ENCODE measurements around the gene AIRE. TPM values are rescaled to one million over a fixed set of nuclear protein-coding genes. Genes with fewer than 3 reads are reported as not detected.

The AIRE gene
- total RNA-seq, 2 donors from 2014 or later: not detected

DNA sequence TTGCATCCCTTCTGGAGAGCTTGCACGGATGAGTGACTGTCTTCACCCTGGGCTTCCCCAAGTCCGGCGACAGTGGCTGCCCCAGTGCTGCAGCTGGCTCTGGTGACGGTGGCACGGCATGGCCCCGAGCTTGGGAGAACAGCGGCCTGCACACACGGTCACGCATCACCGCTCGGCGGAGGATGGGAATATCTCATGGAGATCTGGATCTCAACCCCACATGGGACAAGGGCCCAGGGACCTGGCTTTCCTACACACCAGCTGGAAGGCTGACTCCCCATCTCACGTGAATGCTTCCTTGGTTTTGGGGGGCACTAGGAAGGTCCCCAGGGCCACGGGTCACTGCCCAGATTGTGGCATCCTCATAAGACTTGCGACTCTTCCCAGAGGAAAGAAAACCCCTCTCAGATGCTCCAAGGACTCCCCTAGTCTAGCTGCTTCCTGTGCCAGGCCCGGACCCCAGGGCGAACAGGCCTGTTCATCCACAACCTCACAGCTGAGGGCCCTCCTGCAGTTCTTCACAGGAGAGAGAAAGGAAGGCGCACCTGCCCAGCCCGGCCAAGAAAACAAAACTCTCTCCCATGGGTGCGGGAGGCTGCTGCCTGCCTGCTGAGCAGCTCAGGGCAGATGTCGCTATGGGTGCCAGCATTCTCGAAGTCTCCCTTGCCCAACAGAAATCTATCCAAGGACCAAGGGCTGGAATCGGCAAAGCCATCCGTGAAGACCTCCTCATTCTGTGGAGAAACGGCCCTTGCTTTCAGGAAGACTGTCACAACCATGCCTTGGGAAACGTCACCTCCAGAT lies 43.6 kb downstream of the AIRE start:
- no peak for DNase-seq (ENCODE audit: low spot score)
- no peaks in the 10 kb centered on the region for H3K36me3 ChIP-seq

DNA sequence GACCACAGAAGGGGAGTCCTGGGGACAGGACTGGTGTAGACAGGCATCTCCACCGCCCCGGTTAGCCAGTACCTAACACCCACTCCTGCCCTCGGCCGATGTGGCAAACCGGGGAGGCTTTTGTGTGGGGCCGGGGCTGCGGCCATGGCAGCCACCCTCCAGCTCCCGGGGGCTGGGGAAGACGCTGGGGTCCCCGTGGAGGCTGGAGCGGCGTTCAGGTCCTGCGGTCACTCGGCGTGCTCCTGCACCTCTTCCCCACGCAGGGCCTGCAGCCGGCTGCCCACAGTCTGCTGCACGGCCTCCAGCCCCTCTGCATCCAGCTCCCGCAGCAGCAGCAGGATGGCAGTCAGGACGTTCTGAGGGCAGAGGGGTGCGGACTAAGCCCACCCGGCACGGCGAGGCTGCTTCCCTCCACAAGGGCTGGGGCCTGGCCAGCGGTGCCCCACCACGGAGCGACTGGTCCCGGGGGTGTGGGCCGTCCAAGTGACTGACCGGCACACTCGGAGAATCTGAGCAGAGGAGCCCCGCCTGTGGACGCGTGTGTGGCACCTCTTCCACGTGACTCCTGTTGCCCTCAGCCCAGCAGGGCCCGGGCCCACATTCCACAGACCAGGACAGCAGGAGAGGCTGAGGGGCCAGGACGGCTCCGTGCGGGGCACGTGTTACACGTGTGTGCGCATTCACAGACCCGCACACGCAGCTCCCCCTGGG lies 44.5 kb downstream of the AIRE start:
- Histone ChIP-seq H3K27ac (no peak overlapping the region), H3K36me3 (no peaks in the 10 kb centered on the region), H3K9me3 (no peaks in the 10 kb centered on the region), H3K4me3 (no peak overlapping the region), H3K27me3 (replicated peaks; ENCODE audit: insufficient read depth) (no peaks in the 10 kb centered on the region), H3K4me1 (replicated peaks) (no peaks in the 10 kb centered on the region)
- intact Hi-C loops (cut with DNase I): no loop called here
- TF ChIP-seq POLR2AphosphoS5 (IDR thresholded peaks at IDR 0.05): no peak
- TF ChIP-seq, protein P1, sequence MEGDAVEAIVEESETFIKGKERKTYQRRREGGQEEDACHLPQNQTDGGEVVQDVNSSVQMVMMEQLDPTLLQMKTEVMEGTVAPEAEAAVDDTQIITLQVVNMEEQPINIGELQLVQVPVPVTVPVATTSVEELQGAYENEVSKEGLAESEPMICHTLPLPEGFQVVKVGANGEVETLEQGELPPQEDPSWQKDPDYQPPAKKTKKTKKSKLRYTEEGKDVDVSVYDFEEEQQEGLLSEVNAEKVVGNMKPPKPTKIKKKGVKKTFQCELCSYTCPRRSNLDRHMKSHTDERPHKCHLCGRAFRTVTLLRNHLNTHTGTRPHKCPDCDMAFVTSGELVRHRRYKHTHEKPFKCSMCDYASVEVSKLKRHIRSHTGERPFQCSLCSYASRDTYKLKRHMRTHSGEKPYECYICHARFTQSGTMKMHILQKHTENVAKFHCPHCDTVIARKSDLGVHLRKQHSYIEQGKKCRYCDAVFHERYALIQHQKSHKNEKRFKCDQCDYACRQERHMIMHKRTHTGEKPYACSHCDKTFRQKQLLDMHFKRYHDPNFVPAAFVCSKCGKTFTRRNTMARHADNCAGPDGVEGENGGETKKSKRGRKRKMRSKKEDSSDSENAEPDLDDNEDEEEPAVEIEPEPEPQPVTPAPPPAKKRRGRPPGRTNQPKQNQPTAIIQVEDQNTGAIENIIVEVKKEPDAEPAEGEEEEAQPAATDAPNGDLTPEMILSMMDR (IDR thresholded peaks at IDR 0.05): no peak
- no peak for TF ChIP-seq POLR2A (IDR thresholded peaks at IDR 0.05)
- DNase-seq (ENCODE audit: low spot score): no peak
- 85% methylated on average over 43 of the region's 44 CpGs for WGBS

More for the DNA sequence above, 43.6 kb downstream of the AIRE start:
- Histone ChIP-seq H3K27ac (no peak overlapping the region), H3K27me3 (replicated peaks; ENCODE audit: insufficient read depth) (no peaks in the 10 kb centered on the region), H3K4me3 (no peak overlapping the region), H3K9me3 (no peaks in the 10 kb centered on the region), H3K4me1 (replicated peaks) (no peaks in the 10 kb centered on the region)
- intact Hi-C loops (cut with DNase I): no loop called here
- TF ChIP-seq POLR2A (IDR thresholded peaks at IDR 0.05): no peak
- TF ChIP-seq, protein P1 (IDR thresholded peaks at IDR 0.05): no peak
- no peak for TF ChIP-seq POLR2AphosphoS5 (IDR thresholded peaks at IDR 0.05)
- 71% methylated on average over 25 of the region's 26 CpGs for WGBS

DNA sequence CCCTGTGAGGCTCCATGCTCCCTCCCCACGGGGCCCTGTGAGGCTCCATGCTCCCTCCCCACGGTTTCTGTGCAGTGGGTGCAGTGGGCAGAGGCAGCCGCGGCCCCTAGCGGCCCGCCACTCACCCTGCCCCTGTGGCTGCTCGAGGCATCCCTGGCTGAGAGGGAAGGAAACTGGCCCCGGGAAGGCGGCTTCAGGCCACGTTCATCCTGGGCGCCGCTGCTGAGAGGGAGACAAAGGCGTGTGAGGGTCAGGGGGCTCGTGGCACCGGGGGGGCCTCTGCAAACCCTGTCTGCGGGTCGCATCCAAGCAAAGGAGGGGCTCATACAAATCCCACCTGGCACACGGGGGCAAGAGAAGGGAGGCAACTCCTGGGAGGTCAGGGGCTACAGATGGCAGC lies 45.0 kb downstream of the AIRE start:
- TF ChIP-seq POLR2AphosphoS5 (IDR thresholded peaks at IDR 0.05) (no peak), POLR2A (IDR thresholded peaks at IDR 0.05) (no peak)
- TF ChIP-seq, protein P1 (IDR thresholded peaks at IDR 0.05): no peak
- Histone ChIP-seq H3K9me3 (no peaks in the 10 kb centered on the region), H3K4me3 (no peak overlapping the region), H3K4me1 (replicated peaks) (no peaks in the 10 kb centered on the region), H3K36me3 (no peaks in the 10 kb centered on the region), H3K27me3 (replicated peaks; ENCODE audit: insufficient read depth) (no peaks in the 10 kb centered on the region), H3K27ac (no peak overlapping the region)
- intact Hi-C loops (cut with DNase I): no loop called here
- no peak for DNase-seq (ENCODE audit: low spot score)
- 91% methylated on average over 12 of the region's 18 CpGs for WGBS

DNA sequence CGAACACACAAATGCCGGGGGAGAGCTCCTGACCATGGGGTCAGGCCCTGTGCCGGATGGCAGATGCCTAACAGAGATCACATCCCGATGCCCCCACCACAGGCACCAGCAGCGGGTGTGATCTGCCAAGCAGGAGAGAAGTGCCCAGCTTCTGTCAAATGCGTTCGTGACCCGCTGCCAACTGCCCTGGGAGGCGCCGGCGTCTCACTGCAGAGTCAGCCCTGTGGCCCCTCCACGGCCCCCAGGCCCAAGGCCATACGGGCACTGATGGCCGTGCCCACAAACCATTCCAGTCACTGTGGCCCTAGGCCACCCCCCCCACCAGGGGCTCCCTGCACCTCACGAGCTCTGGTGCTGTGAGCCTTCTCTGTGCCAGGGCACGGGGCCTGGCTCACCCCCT lies 45.5 kb downstream of the AIRE start:
- no peak overlapping the region for H3K27ac ChIP-seq
- no peaks in the 10 kb centered on the region for H3K4me1 ChIP-seq (replicated peaks)
- H3K36me3 ChIP-seq: no peaks in the 10 kb centered on the region
- intact Hi-C loops (cut with DNase I): no loop called here
- WGBS: 89% methylated on average over 11 of the region's 16 CpGs
- TF ChIP-seq POLR2AphosphoS5 (IDR thresholded peaks at IDR 0.05) (no peak), POLR2A (IDR thresholded peaks at IDR 0.05) (no peak)
- TF ChIP-seq, protein P1 (IDR thresholded peaks at IDR 0.05): no peak
- H3K4me3 ChIP-seq: no peak overlapping the region
- no peaks in the 10 kb centered on the region for H3K27me3 ChIP-seq (replicated peaks; ENCODE audit: insufficient read depth)
- H3K9me3 ChIP-seq: no peaks in the 10 kb centered on the region
- DNase-seq (ENCODE audit: low spot score): no peak
